Measurements from ENCODE around the gene CACTIN.

The CACTIN gene

DNA sequence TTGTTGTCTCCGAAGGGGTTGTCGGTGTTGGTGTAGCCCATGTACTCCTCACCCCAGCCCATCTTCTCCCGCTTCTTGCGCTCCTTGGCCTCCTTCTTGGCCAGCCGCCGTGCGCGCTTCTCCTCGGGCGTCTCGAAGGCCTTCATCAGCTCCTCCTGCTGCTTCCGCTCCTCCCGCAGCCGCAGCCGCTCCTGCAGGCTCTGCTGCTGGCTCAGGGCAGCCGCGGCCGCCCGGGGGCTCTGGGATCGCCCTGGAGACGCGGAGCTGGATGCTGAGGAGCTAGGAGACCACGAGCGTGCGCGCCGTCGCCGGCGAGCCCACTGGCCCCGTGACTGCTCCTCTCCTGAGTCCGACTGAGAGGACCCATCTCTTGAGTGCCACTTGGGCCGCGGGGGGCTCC lies 2.9 kb downstream of the CACTIN start:
- no peak for FAIRE-seq

DNA sequence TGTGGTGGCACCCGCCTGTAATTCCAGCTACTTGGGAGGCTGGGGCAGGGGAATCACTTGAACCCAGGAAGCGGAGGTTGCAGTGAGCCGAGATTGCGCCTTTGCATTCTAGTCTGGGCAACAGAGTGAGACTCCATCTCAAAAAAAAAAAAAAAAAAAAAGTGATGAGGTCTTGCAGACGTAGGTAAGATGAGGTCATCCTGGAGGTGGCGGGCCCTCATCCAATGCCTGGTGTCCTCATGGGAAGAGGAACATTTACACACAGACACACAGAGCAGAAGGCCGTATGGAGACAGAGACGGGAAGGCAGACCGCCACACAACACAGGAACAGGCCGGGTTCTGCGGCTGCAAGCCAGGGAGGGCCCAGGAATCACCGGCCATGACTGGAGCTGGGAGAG lies 4.4 kb downstream of the CACTIN start:
- FAIRE-seq: no peak

DNA sequence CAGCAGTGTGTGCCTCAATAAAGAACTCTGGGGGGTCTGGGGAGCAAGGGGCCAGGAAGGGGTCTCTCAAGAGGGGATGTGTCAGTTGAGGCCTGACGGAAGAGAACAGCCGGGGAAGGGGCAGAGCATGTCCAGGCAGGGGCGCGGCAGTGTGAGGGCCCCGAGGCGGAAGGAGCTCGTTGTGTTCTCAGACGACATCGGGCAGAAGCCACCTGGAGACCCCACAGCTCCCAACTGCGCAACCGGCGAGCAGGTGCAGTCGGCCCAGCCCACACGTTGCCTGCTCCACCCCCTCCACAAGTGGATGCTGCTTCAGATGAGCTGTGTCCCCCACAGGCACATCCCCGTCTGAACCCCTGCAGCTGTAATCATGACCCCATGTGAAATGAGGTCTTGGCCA lies 4.9 kb downstream of the CACTIN start:
- no peak for FAIRE-seq

DNA sequence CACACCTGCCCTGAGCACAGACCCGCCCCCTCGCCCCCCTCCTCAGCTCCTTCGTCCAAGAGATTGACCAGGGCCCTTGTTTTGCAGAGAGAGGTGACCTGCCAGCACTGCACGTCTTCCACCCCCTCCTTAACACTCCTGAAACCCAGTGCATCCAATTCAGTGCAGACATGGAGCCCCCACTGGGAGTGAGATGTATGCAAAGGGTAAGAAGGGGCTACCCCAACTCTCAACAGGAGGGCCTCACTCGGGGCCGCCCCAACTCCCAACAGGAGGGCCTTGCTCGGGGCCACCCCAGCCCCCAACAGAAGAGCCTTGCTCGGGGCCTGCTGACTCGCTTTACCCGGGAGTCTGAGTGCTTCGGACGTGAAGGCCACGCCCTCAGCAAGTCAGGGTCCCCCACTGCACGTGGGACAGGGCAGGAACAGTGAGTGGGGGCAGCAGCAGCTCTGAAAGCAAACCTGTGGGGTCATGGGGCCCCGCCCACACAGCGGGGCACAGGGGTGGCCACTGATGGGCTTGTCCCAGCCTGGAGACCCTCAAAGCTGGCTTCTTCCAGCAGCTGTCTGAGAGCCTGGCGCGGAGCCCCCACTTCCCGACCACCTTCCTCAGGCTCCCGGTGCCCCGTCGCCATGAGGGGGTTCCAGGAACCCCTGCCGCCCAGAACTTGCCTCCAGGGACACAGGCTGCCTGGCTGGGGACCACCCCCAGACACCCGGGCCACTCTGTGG lies 5.6 kb downstream of the CACTIN start:
- no peak for FAIRE-seq

DNA sequence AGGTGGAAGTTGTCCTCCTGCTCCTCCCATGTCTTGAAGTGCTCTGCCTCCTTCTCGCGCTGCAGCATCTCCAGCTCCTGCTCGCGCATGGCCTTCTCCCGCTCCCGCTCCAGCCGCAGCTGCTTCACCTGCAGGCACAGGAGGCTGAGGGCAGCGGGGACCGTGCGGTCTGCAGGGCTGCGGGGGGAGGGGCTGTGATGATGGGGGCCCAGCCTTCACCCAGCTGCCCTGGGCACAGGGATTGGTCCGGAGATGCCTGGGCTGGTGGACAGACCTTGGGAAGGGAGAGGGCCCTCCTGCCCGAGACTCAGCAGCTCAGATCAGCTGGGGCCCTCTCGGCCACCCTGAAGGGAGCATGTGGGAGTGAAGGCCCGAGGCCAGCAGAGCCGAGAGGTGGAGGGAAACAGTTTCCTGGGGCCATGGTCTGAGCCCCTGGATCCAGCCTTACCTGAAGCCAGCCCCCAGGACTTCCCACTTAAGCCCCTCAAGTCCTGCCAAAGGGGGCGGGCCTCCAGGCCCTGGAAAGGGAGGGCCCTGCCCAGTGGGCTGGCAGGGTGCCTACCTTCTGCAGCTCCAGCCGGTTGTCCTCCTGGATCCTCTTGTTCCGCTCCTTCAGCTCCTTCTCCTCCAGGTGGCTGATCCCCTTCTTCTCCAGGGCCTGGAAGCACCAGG lies 6.3 kb downstream of the CACTIN start:
- FAIRE-seq: no peak

DNA sequence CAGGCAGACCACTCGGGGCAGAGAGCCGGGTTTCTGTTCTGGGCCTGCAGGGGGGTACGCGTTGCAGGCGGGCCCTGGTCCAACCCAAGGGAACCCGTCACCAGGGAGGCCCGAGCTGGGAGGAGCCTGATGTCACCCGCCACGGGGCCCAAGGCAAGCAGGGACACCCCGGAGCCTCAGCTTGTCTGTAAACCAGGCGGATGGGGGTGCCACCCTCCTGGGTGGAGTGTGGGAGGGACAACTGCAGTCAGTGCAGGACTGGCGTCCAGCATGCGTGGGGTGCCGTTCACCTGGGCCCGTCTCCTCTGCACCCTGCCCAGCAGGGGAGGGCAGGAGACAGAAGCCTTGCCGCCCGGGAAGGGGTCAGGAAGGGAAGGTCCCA lies 7.0 kb downstream of the CACTIN start:
- FAIRE-seq: no peak

DNA sequence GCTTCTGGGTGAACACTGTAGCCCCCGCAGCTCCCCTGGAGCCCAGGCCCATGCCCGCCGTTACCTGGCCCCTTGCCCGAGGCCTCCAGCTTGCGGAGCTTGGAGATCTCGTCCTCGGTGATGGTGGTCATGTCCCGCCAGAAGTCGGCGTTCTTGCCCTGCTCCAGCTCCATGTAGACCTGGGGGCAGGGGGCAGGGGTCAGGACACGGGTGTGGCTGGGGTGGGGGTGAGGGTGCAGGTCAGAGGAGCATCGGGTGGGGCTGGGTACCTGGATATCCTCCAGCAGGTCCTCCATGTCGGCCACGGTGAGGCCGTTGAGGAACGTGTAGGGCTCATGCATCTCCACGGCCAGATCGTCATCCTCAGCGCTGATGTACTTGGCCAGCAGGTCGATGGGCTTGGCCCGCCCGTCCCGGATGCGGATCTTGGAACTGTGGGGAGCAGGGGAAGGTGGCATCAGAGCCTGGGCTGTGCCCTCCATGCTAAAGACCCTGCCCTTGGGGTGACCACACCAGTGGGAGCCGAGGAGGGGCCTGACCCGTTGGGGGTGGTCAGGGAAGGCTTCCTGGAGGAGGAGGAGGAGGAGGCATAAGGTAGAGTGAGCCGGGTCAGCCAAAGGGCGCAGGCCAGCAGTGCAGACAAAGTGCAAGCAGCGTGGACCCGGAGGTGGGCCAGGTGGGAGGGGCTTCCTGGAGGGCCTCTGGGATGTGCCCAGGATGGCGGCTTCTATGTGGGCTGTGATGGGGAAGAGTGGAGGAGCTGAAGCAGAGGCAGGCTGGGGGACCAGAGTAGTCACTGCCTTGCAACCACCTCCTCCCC lies 7.6 kb downstream of the CACTIN start:
- FAIRE-seq: no peak

DNA sequence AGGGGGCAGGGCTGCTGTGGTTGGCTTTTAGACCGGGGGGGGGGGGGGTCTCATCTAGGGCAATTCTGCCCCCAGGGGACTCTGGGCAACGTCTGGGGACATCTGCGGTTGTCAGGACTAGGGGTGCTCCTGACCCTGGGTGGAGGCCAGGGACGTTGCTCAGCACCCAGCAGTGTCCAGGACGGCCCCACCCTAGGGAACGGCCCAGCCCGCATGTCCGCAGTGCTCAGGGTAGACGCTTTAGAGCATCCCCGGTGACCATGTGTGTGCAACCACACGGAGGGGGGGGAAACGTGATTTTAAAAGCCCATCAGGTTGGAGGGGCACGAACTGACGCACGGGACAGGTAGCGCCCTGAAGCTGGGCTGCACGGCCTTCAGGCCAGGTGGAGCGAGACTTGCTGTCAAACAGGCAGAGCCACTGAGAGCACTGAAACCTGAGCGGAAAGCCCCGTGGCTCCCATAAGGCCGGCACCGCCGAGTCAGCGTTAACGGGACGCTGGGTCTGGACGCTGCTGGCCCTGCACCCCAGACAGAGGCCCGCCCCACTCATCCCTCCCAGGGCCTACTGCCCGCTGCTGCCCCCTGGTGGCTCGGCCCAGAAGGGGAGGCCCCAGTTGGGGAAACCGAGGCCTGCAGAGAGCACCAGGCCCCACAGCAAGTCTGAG lies 8.3 kb downstream of the CACTIN start:
- FAIRE-seq: no peak

DNA sequence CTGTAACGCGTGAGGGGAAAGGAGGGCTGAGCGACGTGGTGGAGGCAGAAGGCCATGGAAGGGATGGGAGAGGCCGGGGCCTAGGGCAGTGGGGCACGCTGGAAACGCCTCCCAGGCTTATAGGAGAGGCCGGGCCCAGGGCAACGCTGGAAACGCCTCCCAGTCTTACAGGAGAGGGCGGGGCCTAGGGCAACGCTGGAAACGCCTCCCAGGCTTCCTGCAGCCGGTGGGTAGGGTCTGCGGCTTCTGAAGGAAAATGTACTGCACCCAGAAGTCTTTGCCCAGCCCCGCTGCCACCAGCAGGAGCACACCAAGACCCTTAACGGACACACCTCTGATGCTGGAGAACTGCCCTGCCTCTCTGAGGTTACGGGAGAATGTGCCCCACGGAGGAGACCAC lies 9.1 kb downstream of the CACTIN start:
- no peak for FAIRE-seq

DNA sequence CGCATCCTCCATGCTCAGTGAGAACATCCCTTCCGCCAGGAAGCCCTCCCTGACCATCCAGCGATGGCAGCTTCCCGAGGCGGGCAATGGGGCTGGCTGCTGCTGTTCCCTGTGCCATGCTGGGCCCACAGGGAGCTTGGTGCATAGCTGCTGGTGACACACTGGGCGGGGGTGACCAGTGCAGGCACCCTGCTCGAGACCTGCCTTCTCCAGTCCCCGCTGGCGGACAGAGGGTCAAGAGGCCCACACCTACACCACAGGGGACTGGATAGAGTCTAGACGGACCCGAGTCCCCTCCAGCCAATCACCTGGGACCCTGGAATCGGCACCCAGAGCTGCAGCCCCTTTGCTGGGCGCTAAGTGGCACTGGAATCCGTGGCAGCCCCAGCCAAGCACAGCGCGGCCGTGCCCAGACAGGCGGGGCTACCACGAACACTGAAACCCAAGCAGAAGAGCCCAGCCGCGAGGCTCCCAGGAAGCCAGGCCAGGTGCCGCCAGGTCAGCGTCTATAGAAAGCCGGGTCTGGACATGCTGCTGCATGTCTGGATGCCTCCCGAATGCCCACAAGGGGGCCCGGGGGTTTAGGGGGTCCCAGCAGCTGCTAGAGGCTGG lies 11.0 kb downstream of the CACTIN start:
- no peak for FAIRE-seq

DNA sequence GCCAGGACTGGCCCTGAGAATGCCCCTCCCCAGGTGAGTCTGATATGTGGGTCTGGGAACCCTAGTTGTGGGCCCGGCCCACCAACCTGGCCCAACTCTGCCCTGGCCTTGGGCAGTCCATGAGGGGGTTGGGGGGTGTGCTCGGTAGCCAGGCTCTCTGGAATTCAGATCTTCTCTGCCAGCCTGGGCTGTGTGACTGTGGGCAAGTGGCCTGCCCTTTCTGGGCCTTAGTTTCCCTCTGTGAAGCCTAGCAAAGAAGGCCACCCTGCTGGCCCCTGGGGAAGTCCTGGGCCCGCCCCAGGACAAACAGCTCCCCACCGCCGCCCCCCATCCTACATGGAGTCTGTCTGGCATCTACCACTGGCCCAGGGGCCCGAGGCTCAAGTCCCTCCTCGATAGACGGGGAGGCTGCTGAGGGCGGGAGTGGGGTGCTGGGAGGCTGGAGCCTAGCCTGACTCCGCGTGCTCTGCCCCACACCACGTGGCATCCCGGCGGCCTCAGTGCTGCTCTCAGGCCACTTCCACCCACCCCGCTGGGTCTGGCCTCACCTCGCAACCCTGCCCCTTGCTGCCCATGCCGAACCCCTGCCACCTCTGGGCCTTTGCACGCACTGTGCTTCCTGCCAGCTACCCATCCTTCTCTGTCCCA lies 11.6 kb downstream of the CACTIN start:
- FAIRE-seq: no peak

DNA sequence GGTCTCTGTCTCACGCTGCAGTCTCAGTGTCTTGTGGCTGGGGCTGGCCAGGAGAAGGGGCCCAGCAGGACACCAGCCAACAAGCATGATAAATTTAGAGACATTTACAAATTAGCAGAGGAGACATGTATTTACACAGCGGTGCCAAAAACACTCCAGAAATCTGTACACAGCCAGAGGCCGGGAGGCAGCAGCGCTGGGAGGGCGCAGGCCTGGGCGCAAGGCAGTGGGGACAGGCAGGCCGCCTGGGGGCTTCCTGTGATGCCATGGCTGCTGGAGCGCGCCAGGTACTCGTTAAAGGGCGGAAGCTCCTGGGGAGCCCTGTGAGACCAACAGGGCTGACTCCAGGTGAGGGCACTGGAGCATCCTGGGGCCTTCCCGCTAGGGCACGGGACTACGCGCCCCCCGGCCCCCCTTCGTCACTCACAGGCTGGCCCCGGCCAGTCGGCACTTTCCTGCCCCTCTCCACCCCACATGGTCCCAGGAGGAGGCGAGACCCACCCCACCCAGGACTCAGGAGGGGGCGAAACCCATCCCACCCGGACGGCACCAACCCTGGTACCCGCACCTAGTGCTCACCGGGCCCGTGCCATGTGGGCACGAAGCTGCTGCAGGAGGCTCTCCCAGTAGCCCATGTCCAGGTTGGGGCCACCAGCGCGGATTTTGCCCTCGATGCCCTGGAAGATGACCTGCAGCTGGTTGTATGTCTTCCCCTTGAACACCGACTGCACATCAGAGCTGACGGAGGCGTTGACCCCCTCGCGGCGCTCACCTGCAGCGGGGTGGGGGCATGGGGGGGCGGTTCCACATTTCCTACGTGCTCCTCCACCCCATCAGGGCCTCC lies 12.6 kb downstream of the CACTIN start:
- FAIRE-seq: no peak

DNA sequence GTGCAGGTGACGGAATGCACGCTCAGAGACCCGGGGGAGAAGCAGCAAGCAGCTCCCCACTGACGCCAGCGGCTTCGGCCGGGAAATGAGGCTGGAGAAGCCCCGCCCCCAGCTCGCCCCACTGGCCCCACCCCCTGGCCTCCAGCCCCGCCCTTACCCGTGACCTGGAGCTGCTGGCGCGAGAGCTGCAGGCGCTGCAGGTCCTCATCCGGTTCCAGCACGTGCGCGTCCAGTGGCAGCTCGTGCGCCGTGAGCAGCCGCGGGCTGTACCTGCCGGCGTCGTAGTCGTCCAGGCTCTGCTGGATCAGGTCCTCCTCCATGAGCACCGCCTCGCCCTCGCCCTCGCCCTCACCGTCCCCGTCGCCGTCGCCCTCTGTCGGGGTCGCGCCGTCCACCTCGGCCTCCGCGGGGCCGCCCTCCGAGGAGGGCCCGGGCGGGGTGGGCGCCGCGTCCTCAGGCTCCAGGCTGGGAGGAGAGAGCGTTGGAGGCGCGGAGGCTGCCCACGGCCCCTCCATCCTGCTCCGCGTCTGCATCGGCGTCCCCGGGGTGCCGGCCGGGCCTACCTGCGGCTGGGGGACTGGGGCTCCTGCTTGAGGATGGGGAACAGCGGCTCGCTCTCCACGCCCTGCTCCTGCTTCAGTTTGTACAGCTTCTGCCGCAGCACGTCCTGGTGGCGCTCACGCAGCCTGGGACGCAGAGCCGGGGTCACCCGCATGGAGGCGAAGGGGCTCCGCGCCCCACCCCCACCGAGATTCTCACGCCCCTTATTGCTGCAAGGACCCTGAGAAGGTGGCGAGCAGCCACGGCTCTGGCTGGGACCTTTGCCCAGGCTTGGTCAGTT lies 13.5 kb downstream of the CACTIN start:
- FAIRE-seq: no peak

DNA sequence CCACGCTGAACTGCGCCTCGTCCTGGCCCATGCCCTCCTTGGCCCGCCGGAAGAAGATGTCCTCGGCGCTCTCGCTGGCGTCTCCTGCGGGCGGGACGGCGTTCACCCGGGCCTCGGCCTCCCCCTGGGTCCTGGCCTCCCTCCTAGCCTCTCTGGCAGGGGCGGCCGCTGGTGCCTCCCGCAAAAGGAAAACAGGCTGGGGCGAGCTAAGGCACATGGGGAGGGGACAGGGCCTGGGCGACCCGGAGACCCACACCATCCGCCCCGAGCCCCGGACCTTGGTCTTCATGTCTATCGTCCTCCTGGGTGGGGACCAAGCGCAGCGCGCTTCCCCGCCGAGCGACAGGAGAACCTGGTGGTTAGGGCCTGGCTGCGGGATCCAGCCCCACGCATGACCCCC lies 14.3 kb downstream of the CACTIN start:
- FAIRE-seq: no peak

DNA sequence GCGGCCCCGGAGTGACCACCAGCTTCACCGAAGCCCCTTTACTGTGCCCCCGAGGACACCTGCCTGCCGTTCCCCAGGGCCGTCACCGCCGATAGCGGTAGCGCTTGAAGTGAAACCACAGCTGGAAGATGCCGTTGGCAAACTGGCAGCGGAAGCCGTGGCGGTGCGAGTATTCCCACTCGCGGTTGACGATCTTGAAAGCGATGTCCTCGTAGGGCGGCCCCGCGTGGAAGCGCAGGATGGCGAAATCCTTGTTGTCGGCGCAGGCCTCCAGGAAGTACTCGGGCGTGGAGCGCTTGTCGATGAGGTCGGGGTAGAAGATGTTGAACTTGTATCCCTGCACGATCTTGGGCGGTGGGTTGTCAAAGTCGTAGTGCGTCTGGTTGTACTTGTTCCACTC lies 14.7 kb downstream of the CACTIN start:
- no peak for FAIRE-seq

DNA sequence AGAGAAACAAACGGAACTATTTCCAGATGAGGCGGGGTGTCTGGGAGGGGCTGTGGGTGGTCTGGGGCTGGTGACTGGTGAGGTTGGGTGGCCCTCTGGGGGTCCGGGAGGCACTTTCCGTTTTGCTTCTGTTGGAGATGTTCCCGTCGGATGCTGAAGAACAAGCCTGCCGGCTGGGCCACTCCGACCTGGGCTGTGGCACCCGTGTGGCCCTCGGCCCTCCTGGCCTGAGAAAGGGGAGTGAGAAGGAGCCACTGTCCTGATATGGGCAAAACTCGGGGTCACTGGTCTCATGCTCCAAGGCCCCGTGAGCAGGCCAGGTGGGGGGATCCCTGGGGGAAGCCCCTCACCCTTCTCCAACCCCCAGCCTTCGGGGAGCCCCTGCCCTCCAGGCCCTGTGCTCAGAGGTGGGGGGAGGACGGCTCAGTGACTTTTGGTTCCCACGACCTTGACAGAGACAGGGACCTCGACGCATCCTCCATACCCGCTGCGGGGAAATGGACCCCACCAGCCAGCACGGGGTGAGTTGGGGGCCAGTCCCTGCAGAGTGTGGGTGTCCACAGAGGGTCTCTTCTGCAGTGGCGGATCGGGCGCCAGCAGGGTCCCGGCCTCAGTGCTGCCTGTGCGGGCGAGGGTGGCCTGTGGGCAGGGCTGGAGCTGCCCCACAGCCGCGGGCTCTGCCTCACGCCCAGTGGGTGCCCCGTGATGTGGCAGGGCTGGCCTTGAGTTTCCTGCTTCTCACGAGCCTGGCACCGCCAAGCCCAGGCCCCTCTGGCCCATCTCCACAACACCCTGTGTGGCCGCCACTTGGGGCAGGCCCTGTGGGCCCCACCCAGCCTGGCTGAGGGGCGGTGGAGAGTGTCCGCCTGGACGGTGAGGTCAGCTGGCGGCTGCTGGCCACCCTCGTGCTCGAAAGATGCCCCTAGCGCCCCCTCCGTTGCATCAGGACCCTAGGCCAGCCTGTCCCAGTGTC lies 15.6 kb downstream of the CACTIN start:
- no peak for FAIRE-seq

DNA sequence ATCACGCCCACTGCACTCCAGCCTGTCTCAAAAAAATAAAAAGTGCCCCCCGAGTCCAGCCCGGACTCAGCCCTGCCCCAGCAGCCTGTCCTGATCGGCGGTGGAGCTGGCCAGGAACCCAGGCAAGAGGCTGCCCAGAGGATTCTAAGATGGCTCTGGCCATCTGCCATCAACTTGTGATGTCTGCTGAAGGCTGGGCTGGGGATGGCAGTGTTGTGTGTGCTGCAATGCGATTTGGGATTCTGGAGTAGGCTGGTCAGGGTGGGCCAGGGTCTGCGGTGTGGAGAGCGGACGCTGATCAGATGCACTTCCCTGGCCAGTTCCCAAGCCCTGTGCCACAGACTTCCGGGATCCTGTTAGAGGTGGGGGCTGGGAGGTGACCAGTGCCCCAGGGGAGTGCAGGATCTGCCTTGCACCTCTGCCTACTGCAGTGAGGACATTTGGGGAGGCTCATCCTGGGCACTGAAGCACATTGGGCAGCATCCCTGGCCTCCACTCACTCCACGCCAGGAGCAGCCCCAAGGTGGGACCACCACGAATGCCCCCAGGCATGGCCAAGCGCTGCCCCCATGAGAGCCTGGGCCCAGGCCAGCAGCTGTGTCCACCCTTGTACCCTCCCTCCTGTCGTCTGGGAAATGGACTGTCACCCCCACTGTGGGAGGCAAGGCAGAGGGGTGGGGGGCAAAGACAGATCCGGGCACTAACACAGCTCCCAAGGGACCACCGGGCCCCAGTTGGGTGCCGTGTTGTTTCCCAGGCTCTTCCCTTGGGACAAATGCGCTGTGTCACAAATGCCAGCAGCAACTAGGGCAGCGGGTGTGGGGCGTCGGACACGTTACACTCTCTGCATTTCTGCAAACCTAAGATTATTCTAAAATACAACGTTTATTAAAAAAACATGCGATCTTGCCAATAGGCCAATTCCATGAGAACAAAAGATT lies 16.5 kb downstream of the CACTIN start:
- FAIRE-seq: no peak

DNA sequence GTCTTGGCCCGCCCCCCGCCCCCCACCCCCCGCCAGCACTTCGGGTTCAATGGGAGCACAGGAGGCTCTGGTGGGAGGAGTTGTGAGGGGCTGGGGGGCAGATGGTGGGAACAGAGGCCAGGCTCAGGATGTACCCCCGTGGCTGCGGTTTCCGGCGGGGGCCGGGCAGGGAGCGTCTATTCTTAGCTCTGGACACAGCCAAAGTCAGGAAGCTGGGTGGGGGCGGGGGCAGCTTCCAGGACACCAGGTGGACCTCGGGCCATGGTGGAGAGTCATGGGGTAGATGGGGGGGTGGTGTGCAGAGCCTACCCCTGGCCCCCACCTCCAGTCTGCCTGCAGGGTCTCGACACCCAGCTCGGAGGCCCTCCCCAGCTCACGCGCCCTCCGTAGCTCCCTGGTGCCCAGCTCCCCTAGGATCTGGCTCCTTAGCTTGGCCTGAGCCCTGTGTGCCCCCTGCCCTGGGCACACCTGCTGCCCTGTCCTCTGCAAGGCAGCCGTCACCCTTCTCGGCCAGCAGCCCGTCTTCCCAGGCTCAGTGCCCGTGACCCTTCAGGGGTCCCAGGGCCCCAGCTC lies 17.8 kb downstream of the CACTIN start:
- no peak for FAIRE-seq
